Dendritic cell treated with granulocyte-macrophage colony-stimulating factor and Interleukin-4, amounts not matched to agents 40 ng/mL and 50 ng/mL, for 4 days (primary cell): ENCODE results near the gene ARL4C.

ENCODE experiments used
- H3K27ac Mint-ChIP-seq: one replicate; pipeline ENCODE4 v1.8.0; 2022; ENCODE audit warnings: mild to moderate bottlenecking, mixed read lengths
- H3K27me3 Mint-ChIP-seq: one replicate; pipeline ENCODE4 v1.8.0; 2022; ENCODE audit warnings: mild to moderate bottlenecking, mixed read lengths
- H3K36me3 Mint-ChIP-seq: one replicate; pipeline ENCODE4 v1.8.0; 2022; ENCODE audit warnings: low read depth, mixed read lengths
- H3K4me1 Mint-ChIP-seq: one replicate; pipeline ENCODE4 v1.8.0; 2022; ENCODE audit warnings: low read depth, mixed read lengths
- H3K4me3 Mint-ChIP-seq: one replicate; pipeline ENCODE4 v1.8.0; 2022; ENCODE audit warnings: mild to moderate bottlenecking, moderate library complexity, mixed read lengths
- H3K9me3 Mint-ChIP-seq: one replicate; pipeline ENCODE4 v1.8.0; 2022; ENCODE audit warnings: mixed read lengths
- intact Hi-C: fragments of 100-400 bp; cut with micrococcal nuclease; formaldehyde crosslinking; loops from one replicate; pipeline ENCODE4 v1.15.0; 2022

Gene ARL4C

GRCh38 chr2:234517971-234518370 is 21.1 kb upstream of the ARL4C start:
- Mint-ChIP-seq H3K9me3 (no peaks in the 10 kb centered on the region), H3K36me3 (no peaks in the 10 kb centered on the region), H3K4me1 (no peaks in the 10 kb centered on the region), H3K27ac (no peak overlapping the region), H3K27me3 (no peaks in the 10 kb centered on the region), H3K4me3 (no peak overlapping the region)
- intact Hi-C loops = no loop called here

GRCh38 chr2:234514873-234515638 is 18.2 kb upstream of the ARL4C start:
- Mint-ChIP-seq H3K27ac (no peak overlapping the region), H3K27me3 (peaks cover 3% of the 10 kb centered on the region), H3K36me3 (no peaks in the 10 kb centered on the region), H3K4me3 (no peak overlapping the region), H3K4me1 (no peaks in the 10 kb centered on the region), H3K9me3 (no peaks in the 10 kb centered on the region)
- intact Hi-C loops = no loop called here

- H3K9me3 Mint-ChIP-seq = no peaks in the 10 kb centered on the region
- no peak overlapping the region for H3K27ac Mint-ChIP-seq
- no peaks in the 10 kb centered on the region for H3K36me3 Mint-ChIP-seq
- intact Hi-C loops = no loop called here
- H3K4me3 Mint-ChIP-seq = no peak overlapping the region
- H3K27me3 Mint-ChIP-seq = peaks cover 6% of the 10 kb centered on the region
- no peaks in the 10 kb centered on the region for H3K4me1 Mint-ChIP-seq
Measured at GRCh38 chr2:234514099-234514498, 17.2 kb upstream of the ARL4C start.

GRCh38 chr2:234512884-234513669 is 16.2 kb upstream of the ARL4C start:
- intact Hi-C loops = no loop called here
- peaks cover 6% of the 10 kb centered on the region for H3K27me3 Mint-ChIP-seq

GRCh38 chr2:234502919-234503285 is 6.0 kb upstream of the ARL4C start:
- H3K36me3 Mint-ChIP-seq = no peaks in the 10 kb centered on the region
- intact Hi-C loops = no loop called here
- peaks cover 20% of the 10 kb centered on the region for H3K27me3 Mint-ChIP-seq
- no peak overlapping the region for H3K27ac Mint-ChIP-seq
- H3K4me3 Mint-ChIP-seq = no peak overlapping the region
- H3K4me1 Mint-ChIP-seq = peaks cover 10% of the 10 kb centered on the region
- H3K9me3 Mint-ChIP-seq = no peaks in the 10 kb centered on the region

More at GRCh38 chr2:234512884-234513669, 16.2 kb upstream of the ARL4C start:
- H3K9me3 Mint-ChIP-seq = no peaks in the 10 kb centered on the region
- no peaks in the 10 kb centered on the region for H3K36me3 Mint-ChIP-seq
- H3K4me1 Mint-ChIP-seq = no peaks in the 10 kb centered on the region
- no peak overlapping the region for H3K4me3 Mint-ChIP-seq
- H3K27ac Mint-ChIP-seq = no peak overlapping the region

- intact Hi-C loops = no loop called here
- Mint-ChIP-seq H3K27me3 (peaks cover 22% of the 10 kb centered on the region), H3K27ac (no peak overlapping the region), H3K4me1 (peaks cover 12% of the 10 kb centered on the region), H3K36me3 (no peaks in the 10 kb centered on the region), H3K4me3 (no peak overlapping the region), H3K9me3 (no peaks in the 10 kb centered on the region)
Measured at GRCh38 chr2:234502285-234502918, 5.5 kb upstream of the ARL4C start.

- Mint-ChIP-seq H3K36me3 (peaks cover 11% of the 10 kb centered on the region), H3K4me1 (peaks cover 12% of the 10 kb centered on the region), H3K27ac (no peak overlapping the region), H3K4me3 (no peak overlapping the region), H3K27me3 (peaks cover 25% of the 10 kb centered on the region), H3K9me3 (no peaks in the 10 kb centered on the region)
- intact Hi-C loops = loop anchor here (1.0 kb wide), 1 partner anchor 365 kb away; no protein-coding TSS in a partner anchor
Measured at GRCh38 chr2:234500394-234501006, 3.6 kb upstream of the ARL4C start.

GRCh38 chr2:234497594-234498235 is 834 bp upstream of the ARL4C start:
- Mint-ChIP-seq H3K27ac (peak overlapping the region; percentile 99), H3K4me1 (peaks cover 18% of the 10 kb centered on the region)

GRCh38 chr2:234496055-234496834 is 636 bp downstream of the ARL4C start:
- Mint-ChIP-seq H3K27ac (peak overlapping the region; percentile 99), H3K9me3 (no peaks in the 10 kb centered on the region), H3K36me3 (peaks cover 52% of the 10 kb centered on the region), H3K4me3 (peak overlapping the region; percentile 99), H3K4me1 (peaks cover 30% of the 10 kb centered on the region), H3K27me3 (peaks cover 13% of the 10 kb centered on the region)
- intact Hi-C loops = loop anchor here (2.0 kb wide), 1 partner anchor 161 kb away; no protein-coding TSS in a partner anchor

More at GRCh38 chr2:234497594-234498235, 834 bp upstream of the ARL4C start:
- H3K4me3 Mint-ChIP-seq = peak overlapping the region; percentile 61
- no peaks in the 10 kb centered on the region for H3K9me3 Mint-ChIP-seq
- peaks cover 17% of the 10 kb centered on the region for H3K27me3 Mint-ChIP-seq
- intact Hi-C loops = loop anchor here (2.0 kb wide), 1 partner anchor 163 kb away; no protein-coding TSS in a partner anchor
- peaks cover 37% of the 10 kb centered on the region for H3K36me3 Mint-ChIP-seq

GRCh38 chr2:234495251-234496054 is 1.4 kb downstream of the ARL4C start:
- Mint-ChIP-seq H3K9me3 (no peaks in the 10 kb centered on the region), H3K36me3 (peaks cover 60% of the 10 kb centered on the region), H3K27me3 (peaks cover 12% of the 10 kb centered on the region), H3K27ac (peak overlapping the region; percentile 99), H3K4me3 (peak overlapping the region; percentile 99), H3K4me1 (peaks cover 35% of the 10 kb centered on the region)
- intact Hi-C loops = loop anchor here (2.0 kb wide), 2 partner anchors 49 to 161 kb away; no protein-coding TSS in a partner anchor

GRCh38 chr2:234494361-234495250 is 2.3 kb downstream of the ARL4C start:
- intact Hi-C loops = loop anchor here (1.0 to 5.0 kb wide), 4 partner anchors 48 to 205 kb away; no protein-coding TSS in a partner anchor
- Mint-ChIP-seq H3K4me1 (peaks cover 43% of the 10 kb centered on the region), H3K9me3 (no peaks in the 10 kb centered on the region), H3K36me3 (peaks cover 68% of the 10 kb centered on the region), H3K27me3 (peaks cover 12% of the 10 kb centered on the region), H3K27ac (peak overlapping the region; percentile 99), H3K4me3 (peak overlapping the region; percentile 99)
